Gastrocnemius medialis (tissue), 4 donors: ENCODE results near the gene INTS15. TPM values are rescaled to one million over a fixed set of nuclear protein-coding genes. Genes with fewer than 3 reads are reported as not detected.

Experiments
- ATAC-seq, 2 donors: fragments of 150-250 bp; one replicate each; pipeline ENCODE4 v1.9.1; 2016
- DNase-seq, 2 donors: peaks; one replicate each; pipeline ENCODE4 v3.0.0-alpha.2; 2019
- H3K27ac ChIP-seq, 4 donors: fragments of 200-600 bp; sonication (generic); 1 replicate in 1 of 4; 2 replicates in 3 of 4; pipeline ENCODE4 v1.5.1; 2016 to 2018; ENCODE audit warnings: mild to moderate bottlenecking in 2 of 4, moderate library complexity in 1 of 4
- H3K27me3 ChIP-seq, 3 donors: fragments of 200-600 bp; sonication (generic) in 2 of 3; 1 replicate in 1 of 3; 2 replicates in 2 of 3; pipeline versions ENCODE4 v1.5.1 to v1.6.0; 2016 to 2019; ENCODE audit warnings: mild to moderate bottlenecking in 1 of 3, moderate library complexity in 1 of 3
- H3K36me3 ChIP-seq, 2 donors: fragments of 200-600 bp; sonication (generic) in 1 of 2; one replicate each; pipeline ENCODE4 v1.5.1; 2017 to 2018
- H3K4me1 ChIP-seq, 2 donors: fragments of 200-600 bp; sonication (generic) in 1 of 2; one replicate each; pipeline ENCODE4 v1.5.1; 2016 to 2017; ENCODE audit warnings: mild to moderate bottlenecking in 2 of 2
- H3K4me3 ChIP-seq, 4 donors: fragments of 200-600 bp; sonication (generic) in 3 of 4; 1 replicate in 1 of 4; 2 replicates in 3 of 4; pipeline ENCODE4 v1.5.1; 2016 to 2019; ENCODE audit warnings: mild to moderate bottlenecking in 2 of 4
- H3K9me3 ChIP-seq, 3 donors: fragments of 200-600 bp; sonication (generic) in 2 of 3; 1 replicate in 1 of 3; 2 replicates in 2 of 3; pipeline ENCODE4 v1.5.1; 2016 to 2019
- CTCF ChIP-seq, 5 experiments: fragments of 450-650 bp in 3 of 5; fragments of 200-600 bp in 2 of 5; sonication (generic) in 2 of 5; IDR thresholded peaks in 4 of 5; conservative IDR thresholded peaks in 1 of 5; 1 replicate in 4 of 5; 2 replicates in 1 of 5; pipeline ENCODE4 v1.5.1; 2016 to 2019; ENCODE audit warnings: antibody characterized with exemption in 5 of 5, mild to moderate bottlenecking in 3 of 5, moderate library complexity in 3 of 5
- POLR2A ChIP-seq, 2 donors: fragments of 450-650 bp; IDR thresholded peaks; one replicate each; pipeline ENCODE4 v1.6.1; 2017; ENCODE audit warnings: antibody characterized with exemption in 2 of 2, mild to moderate bottlenecking in 2 of 2, moderate library complexity in 2 of 2
- in situ Hi-C, 4 donors: fragments of 200-750 bp; cut with MboI; loops; one replicate each; pipeline versions ENCODE4 v1.15.0 to v1.8.0; 2017; ENCODE audit warnings: low sequenced_read_pairs in 4 of 4
- intact Hi-C: fragments of 100-400 bp; cut with DNase I; formaldehyde crosslinking; loops from one replicate; pipeline ENCODE4 v1.15.1; 2023; ENCODE audit warnings: low total_unique reads
- total RNA-seq, 4 donors: library from RNA; depleted of rRNA; stranded (reverse); fragments of >200 nt; gene quantifications; one replicate each; pipeline versions ENCODE4 v1.1.0 to v1.2.3, GENCODE V29; 2016

Gene INTS15
- total RNA-seq, 4 donors from 2014 or later: 20.1 to 30.4 (median 26.1) TPM

- TF ChIP-seq CTCF (IDR thresholded peaks at IDR 0.05 in 4 of 5, conservative IDR thresholded peaks at IDR 0.05 in 1 of 5): no peak
- Histone ChIP-seq H3K4me1 (no peaks in the 10 kb centered on the region), H3K27me3 (no peaks in the 10 kb centered on the region), H3K27ac (no peak overlapping the region), H3K9me3 (no peaks in the 10 kb centered on the region), H3K4me3 (no peak overlapping the region), H3K36me3 (no peaks in the 10 kb centered on the region)
- no peak for ATAC-seq
- intact Hi-C loops: no loop called here
- in situ Hi-C loops: no loop called here
- DNase-seq: no peak
Observed at GRCh38 chr7:6563936-6564770, 25.7 kb upstream of the INTS15 start.

- ATAC-seq: no peak
- Histone ChIP-seq H3K9me3 (no peaks in the 10 kb centered on the region), H3K4me3 (no peak overlapping the region), H3K27me3 (no peaks in the 10 kb centered on the region), H3K27ac (no peak overlapping the region), H3K36me3 (no peaks in the 10 kb centered on the region), H3K4me1 (no peaks in the 10 kb centered on the region)
- intact Hi-C loops (no loop called here), in situ Hi-C loops (no loop called here)
- TF ChIP-seq CTCF (IDR thresholded peaks at IDR 0.05 in 4 of 5, conservative IDR thresholded peaks at IDR 0.05 in 1 of 5) (no peak), POLR2A (IDR thresholded peaks at IDR 0.05) (no peak)
- no peak for DNase-seq
Observed at GRCh38 chr7:6565655-6566054, 24.2 kb upstream of the INTS15 start.

- in situ Hi-C loops: no loop called here
- no peak for DNase-seq
- no peak for TF ChIP-seq CTCF (IDR thresholded peaks at IDR 0.05 in 4 of 5, conservative IDR thresholded peaks at IDR 0.05 in 1 of 5)
- Histone ChIP-seq H3K4me3 (no peak overlapping the region), H3K27ac (no peak overlapping the region), H3K27me3 (no peaks in the 10 kb centered on the region), H3K4me1 (no peaks in the 10 kb centered on the region), H3K9me3 (no peaks in the 10 kb centered on the region), H3K36me3 (no peaks in the 10 kb centered on the region)
- intact Hi-C loops: no loop called here
- no peak for ATAC-seq
Observed at GRCh38 chr7:6567886-6568285, 21.9 kb upstream of the INTS15 start.

- no peak overlapping the region for H3K27ac ChIP-seq
- H3K9me3 ChIP-seq: no peaks in the 10 kb centered on the region
- no peaks in the 10 kb centered on the region for H3K36me3 ChIP-seq
- TF ChIP-seq POLR2A (IDR thresholded peaks at IDR 0.05): no peak
- TF ChIP-seq CTCF (IDR thresholded peaks at IDR 0.05 in 4 of 5, conservative IDR thresholded peaks at IDR 0.05 in 1 of 5): no peak
- no peaks in the 10 kb centered on the region for H3K27me3 ChIP-seq
- intact Hi-C loops (loop anchor here (10.0 kb wide), 2 partner anchors 56 to 134 kb away; partner anchors contain the start of gene ZNF12), in situ Hi-C loops (no loop called here)
- ATAC-seq (no peak), DNase-seq (no peak)
- H3K4me3 ChIP-seq: no peak overlapping the region
- H3K4me1 ChIP-seq: peaks cover 0 to under 1% of the 10 kb centered on the region in 2 donors
Observed at GRCh38 chr7:6571160-6571779, 18.6 kb upstream of the INTS15 start.
